ENCODE measurements around the gene YTHDF1.
"Not testable (repeated sequence)": the region's sequence is repeated elsewhere in the genome, so short reads cannot be mapped to it uniquely, and the experiment has no call there.

The YTHDF1 gene

DNA sequence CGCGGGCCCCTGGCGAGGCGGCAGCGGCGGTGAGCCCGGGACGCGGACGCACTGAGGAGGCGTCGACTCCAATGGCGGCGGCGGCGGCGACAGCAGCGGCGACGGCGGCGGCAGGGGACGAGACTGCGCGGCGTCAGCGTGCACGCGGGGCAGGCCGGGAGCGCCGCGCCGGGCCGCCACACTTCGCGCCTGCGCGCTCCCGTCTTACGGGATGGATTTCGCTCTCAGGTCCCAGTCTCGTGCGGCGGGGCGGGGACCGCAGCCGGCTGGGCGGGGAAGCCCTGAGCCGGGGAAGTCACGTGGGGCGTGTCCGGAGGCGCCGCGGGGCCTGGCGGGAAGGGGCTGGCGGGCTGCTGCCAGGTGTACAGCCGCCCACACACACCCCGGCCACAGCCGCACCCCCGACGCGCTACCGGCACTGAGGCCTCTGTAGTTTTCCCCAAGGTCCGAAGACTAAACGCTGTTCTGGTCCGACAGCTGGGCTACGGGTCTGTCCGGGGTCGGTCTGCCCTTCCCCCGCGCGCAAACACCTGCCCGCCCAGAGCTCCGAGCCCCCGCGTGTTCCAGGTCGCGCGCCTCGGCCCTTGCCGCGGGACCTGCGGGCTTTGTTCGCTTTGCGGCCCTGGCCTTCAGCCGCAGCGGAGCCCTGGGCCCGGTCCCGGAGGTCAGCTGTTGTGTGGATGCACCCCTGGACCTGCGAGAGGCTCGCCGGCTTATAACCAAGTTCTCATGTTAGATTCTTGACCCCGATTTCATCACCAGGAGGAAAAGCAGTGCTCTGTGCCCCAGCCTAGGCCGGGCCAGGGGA, at the start of gene YTHDF1:
YTHDF1 (minus strand) TSS at position 91 of the 808 bp plus-strand sequence. CDS start 239 bp downstream, outside the sequence.
- DNase-seq (ENCODE audit: low read depth), result peak; percentile 88

DNA sequence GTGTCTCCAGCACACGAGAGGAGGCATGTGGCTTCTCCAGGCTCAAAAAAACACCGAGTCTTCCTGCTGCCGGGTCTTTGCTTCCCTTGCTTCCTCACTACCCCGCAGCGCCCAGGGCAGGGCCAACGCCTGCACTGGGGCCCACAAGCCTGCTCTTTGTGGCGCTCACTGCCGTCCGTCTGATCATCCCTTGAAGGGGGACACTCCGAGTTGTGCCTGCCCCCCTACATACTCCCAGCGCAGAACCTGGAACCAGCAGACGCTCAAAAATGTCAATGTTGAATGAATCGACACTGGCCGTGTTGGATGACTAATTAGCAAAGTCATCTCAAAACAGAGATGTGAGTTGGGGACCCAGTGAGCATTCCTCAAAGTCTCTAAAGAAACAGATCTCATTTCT, 48.6 kb upstream of the YTHDF1 start:
- DNase-seq (ENCODE audit: low read depth), result no peak

DNA sequence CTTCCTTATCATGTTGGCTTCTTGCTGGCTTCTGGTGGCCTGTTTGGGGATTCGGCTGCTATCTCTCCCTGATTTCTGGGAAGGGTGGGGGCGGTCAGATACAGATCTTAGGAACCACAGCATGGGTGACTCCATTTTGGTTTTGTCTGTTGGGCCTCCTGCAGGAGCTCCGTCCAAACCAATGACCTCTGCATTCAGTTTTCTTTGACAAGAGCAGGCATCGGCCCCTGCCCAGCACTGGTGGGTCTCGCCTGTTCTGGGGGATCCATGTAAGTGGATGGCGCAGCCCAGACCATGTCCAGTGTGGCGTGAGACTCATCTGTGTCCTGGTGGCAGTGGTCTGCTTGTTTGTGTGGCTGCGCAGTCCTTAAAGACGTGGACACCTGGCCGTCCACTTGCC, 48.1 kb upstream of the YTHDF1 start:
- DNase-seq (ENCODE audit: low read depth), result no peak

DNA sequence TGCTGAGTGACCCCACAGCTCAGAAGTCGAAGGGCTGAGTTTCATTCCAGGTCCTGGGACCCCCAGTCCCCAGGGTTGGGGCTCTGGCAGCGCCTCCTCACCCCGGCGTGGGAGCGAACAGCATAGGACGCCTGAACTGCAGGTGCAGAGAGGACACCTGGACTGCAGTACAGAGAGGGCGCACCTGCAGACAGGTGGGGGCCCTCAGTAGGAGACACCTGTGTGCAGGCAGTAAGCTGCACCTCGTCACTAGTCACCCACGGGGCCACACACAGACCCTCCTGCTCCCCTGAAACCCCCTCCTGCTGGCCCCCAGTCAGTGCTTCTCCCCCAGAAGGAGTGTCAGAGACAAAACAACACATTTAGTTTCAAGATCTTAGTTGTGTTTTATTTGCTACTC, 46.9 kb upstream of the YTHDF1 start:
- DNase-seq (ENCODE audit: low read depth), result no peak

- DNase-seq (ENCODE audit: low read depth), result no peak
Measured at GRCh38 chr20:63261795-63262528, 46.0 kb upstream of the YTHDF1 start.

- no peak for DNase-seq (ENCODE audit: low read depth)
Measured at GRCh38 chr20:63261060-63261794, 45.3 kb upstream of the YTHDF1 start.

- no peak for DNase-seq (ENCODE audit: low read depth)
Measured at GRCh38 chr20:63260521-63260920, 44.6 kb upstream of the YTHDF1 start.

DNA sequence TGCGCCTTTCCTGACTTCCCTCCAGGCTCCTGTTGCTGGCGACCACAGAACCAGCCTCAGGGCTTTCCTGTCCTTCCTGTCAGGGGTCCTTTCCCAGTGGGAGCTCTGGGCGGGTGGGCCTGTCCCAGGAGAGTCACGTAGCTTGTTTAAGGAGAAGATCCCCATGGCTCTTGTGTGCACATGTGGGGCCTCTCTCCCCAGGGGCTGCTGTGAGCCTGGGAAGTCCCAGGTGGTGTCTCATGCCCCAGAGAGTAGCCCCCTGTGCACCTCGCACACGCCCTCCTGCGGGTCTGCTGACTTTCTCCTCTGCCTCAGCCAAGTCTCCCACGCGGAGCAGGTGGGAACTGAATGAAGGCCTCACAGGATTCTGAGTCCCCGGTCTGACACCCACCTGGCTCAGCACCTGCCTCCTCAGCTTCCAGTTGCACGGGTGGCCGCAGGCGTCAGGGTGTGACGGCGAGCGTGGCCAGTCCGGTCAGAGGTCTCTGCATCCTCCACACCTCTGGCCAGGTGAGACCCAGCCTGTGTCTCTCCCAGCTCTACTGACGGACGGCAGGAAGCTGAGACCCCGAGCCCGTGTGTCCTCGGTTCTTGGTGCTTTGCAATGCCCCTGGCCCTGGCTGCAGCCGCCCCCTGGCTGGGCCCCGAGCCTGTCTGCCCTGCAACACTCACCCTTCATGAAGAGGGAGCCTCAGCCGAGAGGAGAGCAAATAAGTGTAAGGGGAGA, 44.0 kb upstream of the YTHDF1 start:
- DNase-seq (ENCODE audit: low read depth), result no peak

DNA sequence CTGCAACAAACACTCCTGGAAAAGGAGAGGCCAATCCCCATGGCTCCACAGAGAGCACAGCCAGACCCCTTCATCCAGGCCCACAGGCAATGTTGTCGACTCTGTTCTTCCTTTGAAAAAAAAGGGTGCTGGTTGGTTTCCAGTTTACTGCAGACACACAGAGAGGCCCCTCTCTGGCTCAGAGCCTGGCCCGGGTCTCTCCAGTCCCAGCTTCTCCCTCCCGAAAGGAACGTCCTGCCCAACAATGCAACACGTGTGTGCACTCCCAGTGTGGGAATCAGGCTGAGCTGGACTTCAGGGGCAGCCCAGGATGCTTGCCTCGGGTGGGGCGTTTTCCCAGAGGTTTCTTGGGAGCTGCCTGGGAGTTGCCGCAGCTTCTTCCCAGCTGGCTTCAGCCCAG, 42.9 kb upstream of the YTHDF1 start:
- no peak for DNase-seq (ENCODE audit: low read depth)

GRCh38 chr20:63257629-63258028, 41.7 kb upstream of the YTHDF1 start:
- DNase-seq (ENCODE audit: low read depth), result no peak

- no peak for DNase-seq (ENCODE audit: low read depth)
Measured at GRCh38 chr20:63256954-63257353, 41.0 kb upstream of the YTHDF1 start.

GRCh38 chr20:63255931-63256704, 40.2 kb upstream of the YTHDF1 start:
- no peak for DNase-seq (ENCODE audit: low read depth)

GRCh38 chr20:63254606-63255384, 38.9 kb upstream of the YTHDF1 start:
- no peak for DNase-seq (ENCODE audit: low read depth)

GRCh38 chr20:63254232-63254605, 38.3 kb upstream of the YTHDF1 start, which contains the start of gene NKAIN4:
Gene NKAIN4 (minus strand): TSS chr20:63254463. CDS start chr20:63254450, 13 bp downstream.
- DNase-seq (ENCODE audit: low read depth), result no peak

DNA sequence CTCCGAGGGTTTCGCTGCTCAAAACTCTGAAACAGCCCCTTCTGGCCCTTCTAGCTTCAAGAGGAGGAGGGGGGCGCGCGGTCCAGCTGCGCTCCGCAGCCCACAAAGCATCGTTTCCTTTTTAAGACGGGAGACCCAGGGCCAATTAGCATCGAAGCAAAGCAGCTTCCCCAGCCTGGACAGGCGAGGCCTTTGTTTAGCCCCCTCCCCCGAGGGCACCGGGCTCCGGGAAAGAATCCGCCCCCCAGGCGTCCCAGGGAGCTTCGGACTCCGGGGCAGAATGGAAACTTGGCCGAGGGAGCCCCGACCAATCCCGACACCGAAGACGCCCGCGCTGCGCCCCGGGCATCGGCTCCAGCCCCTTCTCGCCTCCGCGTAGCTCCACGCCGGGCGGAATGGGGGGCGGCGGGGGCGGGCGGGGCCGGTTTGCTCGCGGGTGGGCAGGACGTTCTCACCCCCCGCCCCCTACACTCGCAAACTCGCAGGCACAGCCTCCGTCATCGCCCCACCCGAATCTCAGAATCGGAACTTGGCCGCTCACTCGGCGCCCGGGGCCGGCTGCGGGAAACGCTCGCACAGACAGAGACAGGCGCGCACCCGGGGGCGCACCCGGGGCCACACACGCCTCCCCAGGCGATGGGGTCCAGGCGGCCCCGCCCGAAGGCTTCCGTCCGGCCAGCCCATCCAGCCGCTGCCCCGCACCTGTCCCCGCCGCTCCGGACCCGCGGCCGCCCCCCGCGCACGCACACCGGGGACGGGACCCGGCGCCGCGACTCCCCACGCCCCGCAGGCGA, 37.7 kb upstream of the YTHDF1 start:
- no peak for DNase-seq (ENCODE audit: low read depth)

- no peak for DNase-seq (ENCODE audit: low read depth)
Measured at GRCh38 chr20:63253065-63253437, 37.1 kb upstream of the YTHDF1 start.

- DNase-seq (ENCODE audit: low read depth), result no peak
Measured at GRCh38 chr20:63252284-63252711, 36.4 kb upstream of the YTHDF1 start.

- not testable (repeated sequence) for DNase-seq (ENCODE audit: low read depth)
Measured at GRCh38 chr20:63251350-63251749, 35.4 kb upstream of the YTHDF1 start.

- DNase-seq (ENCODE audit: low read depth), result no peak
Measured at GRCh38 chr20:63249891-63250290, 34.0 kb upstream of the YTHDF1 start.

All from stromal cell of bone marrow (primary cell).